ENCODE data around the gene PSPC1.

PSPC1 gene

DNA sequence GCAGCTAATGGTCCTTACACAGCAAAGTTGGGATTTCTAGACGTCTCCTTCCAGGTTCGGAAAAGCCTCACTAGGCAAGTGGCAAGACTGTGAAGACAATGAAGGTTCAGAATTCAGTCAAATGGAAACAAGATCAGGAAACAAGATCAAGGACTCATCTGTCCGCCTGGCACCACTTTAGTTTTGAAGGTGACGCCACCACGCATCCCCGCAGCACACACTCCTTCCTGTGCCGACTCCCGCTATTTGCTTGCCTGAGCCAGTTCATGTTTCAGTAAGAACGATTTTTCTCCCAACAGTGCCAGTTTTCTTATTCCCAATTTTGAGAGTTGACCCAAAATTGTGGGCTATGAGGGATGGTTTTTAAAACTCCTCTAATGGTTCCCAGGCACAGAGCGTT is 107.8 kb downstream of the PSPC1 start:
- Histone ChIP-seq H3K36me3 (ENCODE audit: insufficient read depth, low read length) (peaks cover 19% of the 10 kb centered on the region), H2AFZ (ENCODE audit: low read length, unreplicated experiment) (no peak overlapping the region), H3K27ac (ENCODE audit: low read depth, low read length) (no peak overlapping the region), H3K79me2 (ENCODE audit: control insufficient read depth, insufficient read depth, low read length, unreplicated experiment) (no peaks in the 10 kb centered on the region), H3K27me3 (ENCODE audit: insufficient read depth, low read length) (no peaks in the 10 kb centered on the region), H3K4me1 (ENCODE audit: control insufficient read depth, insufficient read depth, low read length, unreplicated experiment) (peaks cover 8% of the 10 kb centered on the region), H3K4me3 (ENCODE audit: low read depth, low read length) (no peak overlapping the region)

DNA sequence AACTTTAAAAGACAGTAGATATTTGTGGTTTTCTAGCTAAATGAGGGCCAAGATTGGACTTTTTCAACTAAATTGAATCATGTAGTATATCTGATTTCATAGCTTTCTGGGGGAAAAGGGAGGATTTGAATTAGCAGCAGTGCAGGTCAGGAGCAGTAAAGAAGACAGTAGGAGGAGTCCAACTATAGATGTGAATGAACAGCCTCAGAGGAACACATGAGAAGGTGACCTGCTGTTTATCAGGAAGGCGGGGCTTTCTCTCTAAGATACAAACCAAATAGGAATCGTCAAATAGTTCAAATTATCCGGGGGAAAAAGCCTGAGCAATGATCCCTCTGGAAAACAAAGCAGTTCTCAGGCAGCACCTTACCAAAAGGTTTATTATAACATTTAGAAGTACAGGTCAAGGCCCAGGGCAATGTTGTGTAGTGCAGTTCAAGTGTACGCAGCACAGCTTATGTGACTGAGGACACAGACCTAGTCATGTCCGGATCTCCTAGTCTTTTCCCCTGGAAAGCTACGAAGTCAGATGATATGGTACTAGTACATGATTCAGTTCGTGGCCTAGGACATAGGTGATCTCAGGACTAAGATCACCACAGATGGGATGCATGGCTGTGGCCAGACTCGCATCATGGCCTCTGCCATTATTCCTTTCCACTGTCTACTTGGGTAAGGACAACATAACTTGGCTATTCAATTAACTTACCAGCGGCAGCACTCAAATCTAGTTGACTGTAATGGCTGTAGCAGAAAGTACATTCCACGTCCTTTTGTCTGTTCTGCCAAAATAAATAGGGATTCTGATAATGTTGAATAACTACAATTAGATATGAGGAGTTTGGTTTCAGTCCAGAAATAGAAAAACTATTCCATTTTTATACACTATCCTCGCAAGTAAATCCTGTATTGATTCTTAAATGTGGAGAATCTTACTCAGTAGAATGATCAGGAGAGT is 109.0 kb downstream of the PSPC1 start:
- peaks cover 23% of the 10 kb centered on the region for H3K36me3 ChIP-seq (ENCODE audit: insufficient read depth, low read length)
- no peaks in the 10 kb centered on the region for H3K79me2 ChIP-seq (ENCODE audit: control insufficient read depth, insufficient read depth, low read length, unreplicated experiment)
- peaks cover 8% of the 10 kb centered on the region for H3K4me1 ChIP-seq (ENCODE audit: control insufficient read depth, insufficient read depth, low read length, unreplicated experiment)
- H3K27ac ChIP-seq (ENCODE audit: low read depth, low read length) = no peak overlapping the region
- H3K4me3 ChIP-seq (ENCODE audit: low read depth, low read length) = no peak overlapping the region
- H2AFZ ChIP-seq (ENCODE audit: low read length, unreplicated experiment) = no peak overlapping the region
- H3K27me3 ChIP-seq (ENCODE audit: insufficient read depth, low read length) = no peaks in the 10 kb centered on the region

DNA sequence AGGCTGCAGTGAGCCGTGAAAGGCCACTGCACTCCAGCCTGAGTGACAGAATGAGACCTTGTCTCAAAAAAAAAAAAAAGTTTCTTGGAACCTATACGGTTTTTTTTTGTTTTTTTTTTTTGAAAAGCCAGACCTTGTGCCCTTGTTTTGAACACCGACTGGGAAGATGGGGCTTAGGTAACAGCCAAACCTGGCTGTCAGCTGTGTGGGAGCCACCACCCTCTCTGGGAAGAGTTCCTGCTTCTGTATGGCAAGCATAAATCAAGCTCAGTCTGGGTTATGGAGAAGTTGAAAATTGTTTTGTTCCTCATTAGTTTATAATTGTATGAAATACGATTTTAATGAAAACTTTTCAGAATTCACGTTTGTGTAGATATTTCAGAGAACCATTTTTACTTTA is 109.8 kb downstream of the PSPC1 start:
- Histone ChIP-seq H3K27me3 (ENCODE audit: insufficient read depth, low read length) (no peaks in the 10 kb centered on the region), H3K36me3 (ENCODE audit: insufficient read depth, low read length) (peaks cover 31% of the 10 kb centered on the region), H3K79me2 (ENCODE audit: control insufficient read depth, insufficient read depth, low read length, unreplicated experiment) (no peaks in the 10 kb centered on the region), H3K4me1 (ENCODE audit: control insufficient read depth, insufficient read depth, low read length, unreplicated experiment) (peaks cover 8% of the 10 kb centered on the region), H3K27ac (ENCODE audit: low read depth, low read length) (no peak overlapping the region), H3K4me3 (ENCODE audit: low read depth, low read length) (no peak overlapping the region), H2AFZ (ENCODE audit: low read length, unreplicated experiment) (no peak overlapping the region)

DNA sequence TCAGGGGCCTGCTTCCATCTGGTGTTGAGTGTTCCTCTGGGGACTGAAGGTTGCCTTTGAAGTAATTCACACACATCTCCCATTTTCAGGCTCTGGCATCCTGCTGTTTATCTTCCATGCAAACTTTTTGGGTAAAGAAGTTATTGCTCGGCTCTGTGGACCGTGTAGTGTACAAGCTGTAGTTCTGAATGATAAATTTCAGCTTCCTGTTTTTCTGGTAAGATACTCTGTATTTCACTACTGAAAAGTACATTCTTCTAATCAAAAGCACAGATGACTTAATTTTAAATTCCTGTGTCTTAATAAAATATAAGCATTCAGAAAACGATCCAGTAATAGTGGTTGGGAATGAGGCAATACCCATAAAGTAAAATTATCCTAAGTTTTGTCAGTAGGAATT is 112.6 kb downstream of the PSPC1 start:
- Histone ChIP-seq H3K27ac (ENCODE audit: low read depth, low read length) (no peak overlapping the region), H3K27me3 (ENCODE audit: insufficient read depth, low read length) (no peaks in the 10 kb centered on the region), H3K4me3 (ENCODE audit: low read depth, low read length) (no peak overlapping the region), H3K4me1 (ENCODE audit: control insufficient read depth, insufficient read depth, low read length, unreplicated experiment) (no peaks in the 10 kb centered on the region), H3K36me3 (ENCODE audit: insufficient read depth, low read length) (peaks cover 38% of the 10 kb centered on the region), H2AFZ (ENCODE audit: low read length, unreplicated experiment) (no peak overlapping the region), H3K79me2 (ENCODE audit: control insufficient read depth, insufficient read depth, low read length, unreplicated experiment) (no peaks in the 10 kb centered on the region)

DNA sequence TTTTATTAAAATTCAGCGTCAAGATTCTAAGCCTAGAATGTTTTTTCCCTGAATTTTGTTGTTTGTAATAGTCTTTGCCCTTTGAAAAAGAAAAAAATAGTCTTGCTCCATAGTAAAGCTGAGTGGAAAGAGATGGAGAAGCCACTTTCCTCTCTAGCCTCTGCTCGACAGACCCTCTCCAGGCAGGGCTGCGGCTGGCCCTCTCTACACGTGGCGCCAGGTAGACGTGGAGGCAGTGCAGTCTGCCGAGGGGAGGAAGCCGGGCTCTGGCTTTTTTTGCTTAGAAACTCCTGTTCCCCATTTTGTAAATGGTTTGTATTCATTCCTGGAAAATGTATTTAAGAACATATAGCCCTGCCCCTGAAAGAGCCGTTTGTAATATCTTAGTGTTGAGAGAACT is 114.0 kb downstream of the PSPC1 start:
- Histone ChIP-seq H3K4me3 (ENCODE audit: low read depth, low read length) (no peak overlapping the region), H2AFZ (ENCODE audit: low read length, unreplicated experiment) (no peak overlapping the region), H3K79me2 (ENCODE audit: control insufficient read depth, insufficient read depth, low read length, unreplicated experiment) (no peaks in the 10 kb centered on the region), H3K27me3 (ENCODE audit: insufficient read depth, low read length) (no peaks in the 10 kb centered on the region), H3K36me3 (ENCODE audit: insufficient read depth, low read length) (peaks cover 32% of the 10 kb centered on the region), H3K27ac (ENCODE audit: low read depth, low read length) (no peak overlapping the region), H3K4me1 (ENCODE audit: control insufficient read depth, insufficient read depth, low read length, unreplicated experiment) (no peaks in the 10 kb centered on the region)

DNA sequence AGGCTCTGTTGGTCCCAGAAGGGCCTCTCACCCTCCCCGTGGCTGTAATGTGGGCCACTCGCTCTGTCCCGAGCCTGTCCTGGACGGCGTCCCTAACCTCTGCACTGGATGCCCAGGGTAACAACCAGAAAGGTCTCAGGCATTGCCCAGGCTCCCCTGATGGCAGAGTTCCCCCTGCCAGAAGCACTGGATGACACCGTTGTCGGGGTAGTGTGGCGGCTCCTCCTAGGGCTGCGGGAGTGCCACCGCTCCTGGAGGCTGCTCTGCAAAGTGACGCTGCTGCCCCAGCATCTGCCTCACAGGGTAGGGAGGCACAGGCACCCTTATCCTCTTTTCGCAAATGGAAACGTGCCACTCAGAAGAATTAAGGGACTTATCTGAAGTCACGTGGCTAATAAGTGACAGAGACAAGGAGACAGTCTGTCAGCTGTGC is 117.3 kb downstream of the PSPC1 start:
- Histone ChIP-seq H3K4me3 (ENCODE audit: low read depth, low read length) (no peak overlapping the region), H3K79me2 (ENCODE audit: control insufficient read depth, insufficient read depth, low read length, unreplicated experiment) (no peaks in the 10 kb centered on the region), H2AFZ (ENCODE audit: low read length, unreplicated experiment) (no peak overlapping the region), H3K27ac (ENCODE audit: low read depth, low read length) (no peak overlapping the region), H3K4me1 (ENCODE audit: control insufficient read depth, insufficient read depth, low read length, unreplicated experiment) (no peaks in the 10 kb centered on the region), H3K36me3 (ENCODE audit: insufficient read depth, low read length) (peaks cover 32% of the 10 kb centered on the region), H3K27me3 (ENCODE audit: insufficient read depth, low read length) (no peaks in the 10 kb centered on the region)

DNA sequence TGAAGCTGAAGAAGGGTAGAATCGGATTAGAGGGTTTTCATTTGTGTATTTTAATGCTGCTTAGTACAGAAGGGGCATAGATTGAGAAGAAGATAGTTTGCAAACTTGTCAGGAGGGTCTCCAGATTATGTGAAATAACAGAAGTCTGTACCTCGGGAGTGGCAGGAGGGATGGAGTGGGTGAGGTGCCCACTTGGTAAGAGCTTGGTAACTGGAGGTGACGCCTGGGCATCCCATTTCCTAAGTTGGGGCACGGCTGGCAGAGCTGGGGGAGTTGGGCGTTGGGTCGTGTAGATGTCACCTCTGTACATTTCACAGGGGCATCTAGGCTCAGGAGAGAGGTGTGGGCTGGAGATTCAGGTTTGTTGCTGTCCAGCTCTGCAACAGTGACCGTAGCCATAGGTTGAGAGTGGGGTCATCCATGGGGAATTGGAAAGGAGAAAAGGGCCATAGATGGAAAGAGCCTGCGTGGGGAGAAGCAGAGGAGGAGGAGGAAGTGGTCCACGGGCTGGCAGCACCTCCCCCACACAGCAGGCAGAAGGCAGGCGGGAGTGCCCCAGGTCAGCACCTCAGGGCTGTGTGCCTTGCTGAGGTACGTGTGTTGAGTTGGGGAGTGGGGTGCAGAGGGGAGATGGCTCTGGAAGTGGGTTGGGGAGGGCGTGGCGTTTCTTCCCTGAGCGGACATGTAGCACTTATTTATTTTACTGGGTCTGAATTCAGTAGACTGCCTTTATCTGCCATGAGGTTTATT is 118.1 kb downstream of the PSPC1 start:
- Histone ChIP-seq H2AFZ (ENCODE audit: low read length, unreplicated experiment) (no peak overlapping the region), H3K4me1 (ENCODE audit: control insufficient read depth, insufficient read depth, low read length, unreplicated experiment) (no peaks in the 10 kb centered on the region), H3K79me2 (ENCODE audit: control insufficient read depth, insufficient read depth, low read length, unreplicated experiment) (no peaks in the 10 kb centered on the region), H3K36me3 (ENCODE audit: insufficient read depth, low read length) (peaks cover 25% of the 10 kb centered on the region), H3K27ac (ENCODE audit: low read depth, low read length) (no peak overlapping the region), H3K4me3 (ENCODE audit: low read depth, low read length) (no peak overlapping the region), H3K27me3 (ENCODE audit: insufficient read depth, low read length) (no peaks in the 10 kb centered on the region)

DNA sequence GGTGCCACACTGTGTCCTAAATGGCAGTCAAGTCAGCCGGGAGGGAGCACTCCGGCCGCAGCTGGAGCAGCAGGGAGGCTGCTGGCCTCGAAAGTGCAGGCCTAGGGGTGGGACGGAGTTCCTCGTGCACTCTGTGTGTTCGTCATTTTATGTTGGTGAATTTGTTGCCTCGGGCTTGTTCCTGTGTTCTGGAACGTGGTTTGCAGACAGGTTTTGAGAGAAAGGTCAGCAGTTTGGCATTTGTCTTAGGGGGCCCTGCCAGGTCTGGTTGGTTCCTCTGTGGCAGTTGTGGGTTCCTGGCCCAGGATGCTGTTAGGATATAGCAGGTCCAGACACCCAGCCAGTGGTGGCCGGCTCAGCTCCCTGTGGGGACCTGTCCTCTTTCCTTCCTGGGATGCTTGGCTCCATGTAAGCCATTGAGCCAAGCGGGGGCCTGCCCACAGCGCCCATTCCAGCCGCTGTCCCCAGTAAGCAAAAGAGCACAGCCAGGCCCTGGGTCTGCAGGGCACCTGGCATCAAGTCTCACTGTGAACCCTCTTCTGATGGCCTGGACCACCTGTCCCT is 119.2 kb downstream of the PSPC1 start:
- H3K27me3 ChIP-seq (ENCODE audit: insufficient read depth, low read length) = no peaks in the 10 kb centered on the region
- no peaks in the 10 kb centered on the region for H3K79me2 ChIP-seq (ENCODE audit: control insufficient read depth, insufficient read depth, low read length, unreplicated experiment)
- H3K4me3 ChIP-seq (ENCODE audit: low read depth, low read length) = no peak overlapping the region
- H3K36me3 ChIP-seq (ENCODE audit: insufficient read depth, low read length) = peaks cover 24% of the 10 kb centered on the region
- H2AFZ ChIP-seq (ENCODE audit: low read length, unreplicated experiment) = no peak overlapping the region
- H3K27ac ChIP-seq (ENCODE audit: low read depth, low read length) = no peak overlapping the region
- no peaks in the 10 kb centered on the region for H3K4me1 ChIP-seq (ENCODE audit: control insufficient read depth, insufficient read depth, low read length, unreplicated experiment)

DNA sequence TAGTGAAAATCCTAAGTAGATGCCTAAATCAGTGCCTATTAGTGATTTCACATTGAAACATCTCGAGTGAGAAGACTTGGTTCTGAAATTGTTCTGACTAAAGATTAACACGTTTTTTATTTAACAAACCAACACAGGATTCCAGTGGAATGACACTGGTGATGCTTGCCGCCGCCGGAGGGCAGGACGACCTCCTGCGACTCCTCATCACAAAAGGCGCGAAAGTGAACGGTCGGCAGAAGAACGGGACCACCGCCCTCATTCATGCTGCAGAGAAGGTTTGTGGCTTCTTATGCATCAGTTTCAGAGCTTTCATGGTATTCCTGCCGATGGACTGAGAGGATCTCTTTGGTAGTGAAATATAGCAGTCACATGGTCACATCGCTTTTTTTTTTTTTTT is 121.2 kb downstream of the PSPC1 start:
- Histone ChIP-seq H3K27ac (ENCODE audit: low read depth, low read length) (no peak overlapping the region), H3K36me3 (ENCODE audit: insufficient read depth, low read length) (peaks cover 12% of the 10 kb centered on the region; the same call in 1 of the 2 replicates)

DNA sequence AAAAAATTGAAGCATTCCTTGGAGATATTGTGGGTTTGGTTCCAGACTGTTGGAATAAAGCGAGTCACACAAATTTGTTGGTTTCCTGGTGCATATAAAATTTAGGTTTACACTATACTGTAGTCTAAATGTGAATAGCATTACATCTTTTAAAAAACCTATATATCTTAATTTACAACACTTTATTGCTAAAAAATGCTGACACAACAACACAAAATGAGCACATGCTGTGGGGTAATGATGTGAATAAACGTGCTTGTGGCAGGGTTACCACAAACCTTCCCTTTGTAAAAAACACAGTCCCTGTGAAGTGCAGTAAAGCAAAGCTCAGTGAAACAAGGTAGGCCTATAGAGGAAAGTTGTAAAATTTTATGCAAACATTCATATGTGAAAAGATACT is 121.6 kb downstream of the PSPC1 start:
- Histone ChIP-seq H3K4me3 (ENCODE audit: low read depth, low read length) (no peak overlapping the region), H3K27me3 (ENCODE audit: insufficient read depth, low read length) (no peaks in the 10 kb centered on the region), H3K36me3 (ENCODE audit: insufficient read depth, low read length) (peaks cover 12% of the 10 kb centered on the region; the same call in 1 of the 2 replicates), H3K79me2 (ENCODE audit: control insufficient read depth, insufficient read depth, low read length, unreplicated experiment) (no peaks in the 10 kb centered on the region), H3K27ac (ENCODE audit: low read depth, low read length) (no peak overlapping the region), H3K4me1 (ENCODE audit: control insufficient read depth, insufficient read depth, low read length, unreplicated experiment) (no peaks in the 10 kb centered on the region), H2AFZ (ENCODE audit: low read length, unreplicated experiment) (no peak overlapping the region)

More for the DNA sequence above, 121.2 kb downstream of the PSPC1 start:
- Histone ChIP-seq H3K79me2 (ENCODE audit: control insufficient read depth, insufficient read depth, low read length, unreplicated experiment) (no peaks in the 10 kb centered on the region), H3K4me3 (ENCODE audit: low read depth, low read length) (no peak overlapping the region), H3K27me3 (ENCODE audit: insufficient read depth, low read length) (no peaks in the 10 kb centered on the region), H2AFZ (ENCODE audit: low read length, unreplicated experiment) (no peak overlapping the region), H3K4me1 (ENCODE audit: control insufficient read depth, insufficient read depth, low read length, unreplicated experiment) (no peaks in the 10 kb centered on the region)

All from ACC112 (cell line).